Hippocampal formation (tissue), 2 donors: ENCODE data around the gene RNASE11.
A peak's percentile ranks its signal among the peaks of the same experiment; 100 is the strongest.
"Not testable (repeated sequence)": the region's sequence is repeated elsewhere in the genome, so short reads cannot be mapped to it uniquely, and the experiment has no call there.

ENCODE experiments used
- DNase-seq, 2 donors: peaks; one replicate each; lab custom pipeline; 2025; lab: John Stamatoyannopoulos, UW

RNASE11 gene

DNA sequence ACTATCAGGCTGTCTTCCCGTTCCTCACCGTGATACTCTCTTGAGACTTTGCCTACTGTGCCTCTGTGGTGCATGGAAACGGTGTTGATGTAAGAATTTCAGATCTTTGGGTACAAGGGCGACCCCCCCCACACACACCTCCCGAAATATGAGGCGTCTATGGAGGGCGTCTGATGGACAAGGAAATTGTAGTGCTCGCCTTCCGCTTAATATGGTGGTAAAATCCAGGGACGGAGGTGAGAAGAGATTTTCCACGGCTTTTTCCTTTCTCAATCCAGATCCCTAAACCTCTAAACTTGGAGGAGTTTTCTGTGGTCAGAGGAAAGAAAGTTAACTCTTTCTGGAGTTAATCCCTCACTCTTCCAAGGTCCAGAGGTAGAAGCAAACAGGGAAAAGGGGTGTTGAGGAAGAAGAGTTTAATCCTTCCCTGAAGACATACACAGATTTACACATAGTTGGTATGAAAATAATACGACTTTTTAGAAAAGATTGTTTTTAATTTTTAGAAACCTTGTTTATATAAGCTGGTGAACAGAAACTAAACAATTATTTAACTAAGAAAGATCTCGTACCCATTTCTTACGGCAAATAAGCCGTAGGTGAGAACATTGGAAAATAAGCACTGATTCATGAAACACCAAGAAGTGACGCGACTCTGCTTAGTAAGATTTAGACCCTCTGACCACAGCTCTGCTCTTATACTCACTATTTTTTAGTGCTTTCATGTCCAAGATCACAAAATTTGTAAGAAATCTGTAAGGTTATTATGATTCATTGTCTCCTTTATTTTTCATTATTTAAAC, 26.4 kb upstream of the RNASE11 start:
- peak in 1 of 2 donors; percentile 53 for DNase-seq

DNA sequence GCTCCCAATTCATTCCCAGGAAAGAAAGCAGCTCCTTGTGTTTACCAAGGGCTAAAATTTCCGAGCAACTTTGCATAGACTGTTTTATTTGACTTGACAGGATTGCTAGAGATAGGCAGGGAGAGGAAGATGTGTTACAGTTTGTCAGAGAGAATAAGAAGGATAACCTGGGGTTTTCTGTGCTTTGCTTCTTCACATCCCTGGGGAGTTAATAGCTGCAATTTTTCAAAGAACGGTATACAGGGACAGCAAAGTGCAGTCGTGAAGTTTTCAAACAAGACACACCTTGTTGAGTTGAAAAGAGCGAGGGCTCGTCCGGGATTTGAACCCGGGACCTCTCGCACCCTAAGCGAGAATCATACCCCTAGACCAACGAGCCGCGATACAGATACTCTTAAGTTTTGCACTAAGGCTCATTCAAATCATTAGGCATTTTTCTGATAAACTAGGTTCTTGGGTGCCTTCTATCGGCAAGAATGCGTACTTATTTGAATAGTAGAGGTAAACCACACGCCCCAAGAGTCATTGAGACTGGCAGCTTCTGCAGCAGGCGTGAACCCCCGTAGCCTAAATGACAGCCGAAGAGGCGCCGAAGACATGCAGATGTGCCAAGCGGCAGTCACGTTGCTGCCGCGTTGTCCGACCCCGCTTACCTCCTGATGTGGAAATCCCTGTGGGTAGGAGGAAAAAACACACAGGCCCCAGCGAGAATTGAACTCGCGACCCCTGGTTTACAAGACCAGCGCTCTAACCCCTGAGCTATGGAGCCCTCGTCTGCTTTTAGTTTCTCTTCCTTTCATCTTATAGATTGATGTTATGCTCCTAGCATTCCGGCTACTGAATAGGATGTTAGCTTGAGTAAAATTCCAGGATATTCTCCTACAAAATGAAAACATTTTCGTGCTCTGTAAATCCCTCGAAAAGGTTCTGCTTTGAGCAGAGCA, 25.6 kb upstream of the RNASE11 start:
- DNase-seq, result peak; percentile 84 to 88

DNA sequence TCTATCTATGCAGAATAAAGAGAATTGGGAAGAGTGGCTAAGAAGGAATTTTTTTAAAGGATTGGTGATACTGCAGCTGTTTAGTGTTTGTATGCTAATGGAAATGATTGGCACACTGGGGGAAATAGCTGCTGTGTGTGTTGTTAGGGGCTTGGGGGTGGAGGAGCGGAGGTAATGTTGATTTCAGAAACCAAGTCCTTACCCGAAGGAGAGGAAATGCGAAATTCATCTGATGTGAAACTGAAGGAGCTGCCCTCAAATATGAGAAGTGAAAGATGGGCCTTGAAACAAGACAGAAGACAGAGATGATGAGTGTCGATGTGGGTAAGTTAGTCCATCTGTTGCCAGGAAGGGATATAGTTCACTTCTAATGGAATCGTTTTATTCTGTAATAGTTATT, 24.6 kb upstream of the RNASE11 start:
- DNase-seq, result no peak

DNA sequence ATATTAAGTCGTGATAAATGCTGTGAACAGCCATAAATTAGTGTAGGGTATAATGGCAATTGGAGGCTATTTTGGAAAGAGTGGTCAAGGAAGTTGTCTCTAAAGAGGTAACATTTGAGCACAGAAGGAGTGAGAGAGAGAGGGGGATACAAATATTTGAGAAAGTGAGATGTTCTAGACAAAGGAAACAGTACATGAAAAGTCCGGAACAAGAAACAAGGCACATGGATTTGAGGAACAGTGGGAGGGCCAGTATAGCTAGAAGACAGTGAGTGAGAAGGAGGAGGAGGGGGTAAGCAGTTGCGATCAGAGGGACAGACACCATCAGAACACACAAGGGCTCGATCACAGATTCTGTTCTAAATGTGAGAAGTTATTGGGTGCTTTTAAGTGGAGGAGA, 23.5 kb upstream of the RNASE11 start:
- DNase-seq, result no peak

DNA sequence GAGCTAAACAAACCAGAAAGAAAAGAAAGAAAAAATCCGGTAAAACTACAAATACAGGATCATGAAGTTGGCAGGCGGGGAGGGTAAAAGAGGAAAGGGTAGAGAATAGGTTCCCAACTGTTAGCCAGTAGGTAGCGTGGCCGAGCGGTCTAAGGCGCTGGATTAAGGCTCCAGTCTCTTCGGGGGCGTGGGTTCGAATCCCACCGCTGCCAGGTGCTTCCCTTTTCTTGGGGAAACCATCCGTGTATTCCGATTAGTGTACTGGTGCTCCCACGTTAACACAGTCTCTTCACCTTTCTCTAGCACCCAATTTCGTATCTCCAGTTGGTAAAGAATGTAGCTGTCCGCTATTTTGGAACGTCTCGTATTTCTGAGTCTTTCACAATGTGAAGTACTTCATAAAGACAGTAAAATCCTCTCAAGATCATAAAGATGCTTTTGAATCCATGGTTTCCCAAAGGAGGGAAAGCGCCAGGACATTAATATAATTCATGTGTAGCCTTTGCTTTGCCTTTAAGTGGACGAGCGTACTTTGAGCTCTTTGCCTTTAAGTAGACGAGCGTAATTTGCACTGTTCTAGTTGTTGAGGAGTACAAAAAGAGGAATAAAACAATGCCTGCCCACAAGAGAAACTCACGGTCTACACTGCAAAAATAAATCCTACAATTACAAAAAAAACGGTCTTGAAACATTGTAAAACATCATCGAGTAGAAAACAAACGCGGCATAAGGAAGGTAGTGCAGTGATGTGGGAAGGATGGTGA, 22.4 kb upstream of the RNASE11 start:
- peak; percentile 63 to 68 for DNase-seq

DNA sequence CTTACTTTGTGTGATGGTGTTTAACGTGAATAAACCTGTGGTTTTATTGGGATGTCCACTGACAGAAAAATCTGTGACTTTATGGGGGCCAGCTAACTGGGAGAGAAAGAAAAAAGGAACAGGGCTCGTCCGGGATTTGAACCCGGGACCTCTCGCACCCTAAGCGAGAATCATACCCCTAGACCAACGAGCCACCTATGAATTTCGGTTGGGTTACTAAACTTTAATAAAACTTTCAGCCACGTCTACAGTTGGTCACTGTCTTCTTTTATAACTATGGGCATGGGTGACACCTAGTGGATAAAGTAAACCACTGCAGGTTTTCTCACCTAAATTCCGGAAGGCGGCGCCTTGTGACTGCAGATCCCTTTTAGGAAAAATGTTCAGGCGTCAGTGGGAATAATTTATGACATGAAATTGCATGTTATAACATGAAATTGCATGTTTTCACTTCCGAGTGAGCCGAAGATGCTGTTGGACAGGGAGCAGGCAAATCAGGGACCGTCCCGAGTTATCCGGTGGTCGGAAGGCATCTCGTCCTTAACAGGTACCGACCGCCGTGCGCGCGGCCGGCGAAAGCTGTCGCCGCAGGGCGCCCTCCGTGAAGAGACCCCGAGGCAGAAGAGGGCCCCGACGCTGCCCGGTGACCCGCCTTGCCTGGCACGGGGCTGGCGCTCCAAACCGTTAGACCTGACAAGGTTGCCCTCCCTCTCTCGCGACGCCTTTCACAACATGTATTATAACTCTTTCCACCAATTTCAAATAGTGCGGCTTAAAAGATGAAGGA, 21.6 kb upstream of the RNASE11 start:
- peak; percentile 54 to 90 for DNase-seq

DNA sequence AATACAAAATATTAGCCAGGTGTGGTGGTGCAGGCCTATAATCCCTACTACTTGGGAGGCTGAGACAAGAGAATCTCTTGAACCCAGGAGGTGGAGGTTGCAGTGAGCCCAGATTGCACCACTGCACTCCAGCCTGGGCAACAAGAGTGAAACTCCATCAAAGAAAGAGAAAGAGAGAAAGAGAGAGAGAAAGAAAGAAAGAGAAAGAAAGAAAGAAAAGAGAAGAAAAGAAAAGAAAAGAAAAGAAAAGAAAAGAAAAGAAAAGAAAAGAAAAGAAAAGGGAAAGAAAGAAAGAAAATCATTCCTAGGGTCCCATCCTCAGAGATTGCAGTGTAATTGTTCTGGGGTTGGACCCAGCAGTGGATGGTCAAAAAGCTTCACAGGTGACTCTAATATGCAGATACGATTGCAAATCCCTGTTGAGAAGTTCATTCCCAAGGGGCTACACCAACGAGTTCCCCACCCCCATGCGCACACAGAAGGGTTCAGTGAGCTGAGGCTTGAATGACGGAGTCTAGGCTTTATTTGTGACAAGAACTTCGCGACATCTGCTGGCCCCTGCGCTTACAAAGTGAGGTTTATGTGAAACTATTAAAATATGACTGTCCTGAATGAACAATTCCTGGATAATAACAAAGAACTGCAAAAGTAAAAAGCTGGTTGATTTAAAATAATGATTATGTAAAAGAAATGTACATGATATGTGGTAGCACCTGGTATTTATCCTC, 20.7 kb upstream of the RNASE11 start:
- DNase-seq, result no peak

DNA sequence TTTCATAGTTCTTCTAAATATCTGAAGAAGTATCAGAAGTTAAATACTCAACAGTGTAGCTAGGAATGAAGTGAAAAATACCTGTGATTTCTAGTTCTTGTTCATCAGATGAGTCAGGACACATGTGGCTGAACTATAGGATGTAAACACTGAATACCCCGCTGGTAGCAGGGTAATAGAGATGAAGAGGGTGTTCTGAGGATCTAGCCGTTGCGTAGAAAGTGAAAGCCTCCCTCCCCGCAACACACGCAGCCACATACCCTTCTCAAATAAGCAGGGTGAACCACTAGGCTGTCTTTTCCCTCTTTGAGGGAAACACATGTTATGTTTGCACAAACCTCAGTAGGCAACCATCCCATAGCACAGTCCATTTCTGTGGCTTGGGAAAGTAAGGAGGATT, 19.8 kb upstream of the RNASE11 start:
- no peak for DNase-seq

DNA sequence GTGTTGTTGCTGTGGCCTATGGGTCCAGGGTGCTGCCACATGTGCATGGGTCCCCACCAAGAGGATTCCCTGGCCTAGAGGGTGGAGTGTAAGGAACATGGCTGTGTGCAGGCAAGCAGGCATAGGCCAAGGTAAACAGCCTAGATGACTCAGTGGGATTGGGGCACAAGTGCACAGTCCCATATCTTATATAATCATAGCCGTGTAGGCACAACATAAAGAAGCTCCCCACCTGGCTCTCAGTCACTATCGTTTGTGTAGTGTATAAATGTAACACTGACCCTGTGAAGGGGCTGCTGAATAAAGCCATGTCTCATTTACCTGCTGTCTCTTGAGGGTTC, 19.1 kb upstream of the RNASE11 start:
- no peak for DNase-seq

DNA sequence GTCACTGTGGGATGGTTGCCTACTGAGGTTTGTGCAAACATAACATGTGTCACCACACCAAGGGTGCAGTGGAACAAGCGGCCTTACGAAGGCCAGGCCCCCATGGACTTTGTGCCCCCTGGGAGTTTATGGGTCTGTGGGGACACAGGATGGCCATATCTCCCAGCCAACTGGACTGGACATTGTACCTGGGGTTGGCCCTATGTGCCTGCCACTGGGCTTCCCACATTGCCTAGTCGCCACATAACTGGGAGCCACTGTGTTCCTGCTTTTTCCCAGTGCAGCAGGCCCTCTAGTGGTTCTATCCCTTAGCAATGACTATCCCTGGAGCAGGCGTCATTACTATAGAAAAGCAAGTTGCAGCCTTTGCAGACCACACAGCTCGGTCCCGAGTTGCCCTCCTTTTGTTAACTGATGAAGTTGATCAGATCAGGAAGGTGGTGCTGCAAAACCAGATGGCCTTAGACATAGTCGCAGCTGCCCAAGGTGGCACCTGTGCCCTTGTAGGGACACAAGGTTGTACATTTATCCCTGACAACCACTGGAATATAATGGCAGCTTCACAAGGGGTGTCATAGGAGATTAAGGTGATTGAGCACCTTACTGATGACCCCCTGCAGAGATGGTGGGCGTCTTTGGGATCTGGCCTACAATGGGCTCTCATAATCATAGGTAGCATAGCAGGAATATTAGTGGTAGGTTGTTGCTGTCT, 18.5 kb upstream of the RNASE11 start:
- peak; percentile 2 to 8 for DNase-seq

DNA sequence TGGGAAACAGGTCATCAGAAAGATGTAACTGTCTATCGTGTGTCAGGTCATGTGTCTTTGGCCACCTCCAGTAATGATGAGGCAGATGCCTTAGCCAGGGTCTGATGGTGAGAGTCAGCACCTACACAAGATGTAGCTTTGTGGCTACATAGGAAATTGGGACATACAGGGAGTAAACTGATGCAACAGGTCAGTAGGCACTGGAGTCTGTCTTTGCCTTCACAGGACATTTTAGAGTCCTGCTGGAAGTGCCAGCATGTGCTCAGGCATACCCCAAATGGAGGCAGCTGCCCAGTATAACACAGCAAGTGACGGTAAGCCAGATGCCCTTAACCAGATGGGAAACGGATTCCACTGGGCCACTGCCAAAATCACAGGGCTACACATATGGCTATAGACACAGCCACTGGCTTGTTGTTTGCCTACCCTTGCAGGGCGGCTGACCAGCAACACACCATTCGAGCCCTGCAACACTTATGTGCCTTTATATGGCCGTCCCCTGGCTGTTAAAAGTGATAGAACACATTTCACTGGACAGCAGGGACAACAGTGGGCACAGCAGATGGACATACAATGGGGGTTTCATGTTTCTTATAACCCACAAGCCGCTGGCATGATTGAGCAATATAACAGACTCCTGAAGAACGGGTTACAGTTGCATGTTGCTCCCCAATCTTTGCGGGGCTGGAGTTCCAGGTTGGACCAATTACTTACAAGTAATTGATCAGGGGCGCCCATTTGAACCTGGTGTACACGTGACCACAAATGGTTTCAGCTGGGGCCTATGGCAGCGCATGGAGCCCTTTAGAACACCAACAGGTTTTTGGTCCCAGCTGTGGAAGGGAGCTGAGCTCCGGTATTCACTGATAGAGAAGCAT, 16.3 kb upstream of the RNASE11 start:
- no peak for DNase-seq

DNA sequence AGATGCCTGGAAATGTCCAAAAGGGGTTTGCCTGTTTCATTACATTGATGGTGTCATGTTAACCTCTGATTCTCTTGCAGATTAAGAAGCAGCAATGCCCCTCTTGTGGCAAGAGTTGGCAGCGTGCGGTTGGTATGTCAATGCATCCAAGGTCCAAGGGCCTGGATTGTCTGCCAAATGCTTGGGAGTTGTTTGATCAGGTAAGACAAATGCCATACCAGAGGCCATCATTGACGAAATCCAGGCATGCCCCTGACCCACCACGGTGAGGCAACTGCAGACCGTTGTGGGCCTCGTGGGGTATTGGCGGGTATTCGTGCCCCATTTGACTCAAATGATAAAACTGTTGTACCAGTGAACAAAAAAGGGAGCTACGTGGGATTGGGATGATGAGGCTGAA, 14.8 kb upstream of the RNASE11 start:
- no peak for DNase-seq

DNA sequence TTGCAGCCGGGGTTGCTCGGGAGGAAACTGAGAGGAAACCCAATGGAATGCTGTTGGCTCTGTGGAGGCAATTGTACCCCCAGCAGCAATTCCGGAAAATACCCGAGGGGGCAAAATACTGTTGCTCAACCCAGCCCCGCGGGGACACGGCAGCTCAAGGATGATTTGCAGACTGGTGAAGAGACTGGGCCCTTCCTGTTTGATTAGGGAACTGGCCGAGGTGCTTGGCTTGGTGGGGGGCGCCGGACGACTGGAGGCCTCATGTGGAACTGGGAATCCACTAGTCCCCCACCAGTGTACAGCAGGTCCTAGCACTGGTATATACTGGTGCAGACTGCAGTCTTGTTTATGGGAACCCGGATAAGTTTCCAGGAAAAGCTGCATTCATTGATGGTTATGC, 13.7 kb upstream of the RNASE11 start:
- DNase-seq, result no peak

DNA sequence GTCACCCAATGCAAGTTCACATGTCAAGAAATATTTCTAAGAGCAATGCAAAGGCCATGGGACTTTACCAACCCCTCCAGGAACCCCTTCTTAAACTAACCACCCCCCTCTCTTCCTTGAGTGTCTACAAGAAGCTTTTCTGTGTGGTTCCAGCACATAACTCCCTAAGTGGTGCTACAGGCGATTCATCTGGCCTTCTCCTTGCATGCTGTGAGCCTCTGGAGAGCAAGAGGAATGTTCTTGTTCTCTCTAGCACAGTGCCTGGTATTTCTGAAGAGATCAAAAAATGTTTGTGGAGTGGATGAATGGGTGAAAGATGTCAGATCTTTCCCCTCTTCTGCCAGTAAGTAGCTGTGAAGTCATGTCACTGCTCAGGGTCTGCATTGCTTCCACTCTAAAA, 9.3 kb upstream of the RNASE11 start:
- no peak for DNase-seq

DNA sequence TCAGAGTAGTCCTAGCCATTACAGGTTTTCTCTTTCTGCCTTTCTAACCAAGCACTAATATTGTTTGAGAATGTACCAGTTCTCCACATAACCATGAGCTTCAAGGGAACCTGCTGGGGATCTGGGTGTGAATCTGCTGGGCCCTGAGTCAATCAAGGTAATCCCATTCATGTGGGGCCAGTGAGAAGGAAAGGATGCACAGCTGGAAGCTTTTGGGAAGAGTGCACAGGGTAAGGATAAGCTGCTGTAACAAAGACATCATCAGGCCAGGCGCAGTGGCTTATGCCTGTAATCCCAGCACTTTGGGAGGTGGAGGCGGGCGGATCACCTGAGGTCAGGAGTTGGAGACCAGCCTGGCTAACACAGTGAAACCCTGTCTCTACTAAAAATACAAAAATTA, 7.9 kb upstream of the RNASE11 start:
- DNase-seq, result not testable (repeated sequence)

DNA sequence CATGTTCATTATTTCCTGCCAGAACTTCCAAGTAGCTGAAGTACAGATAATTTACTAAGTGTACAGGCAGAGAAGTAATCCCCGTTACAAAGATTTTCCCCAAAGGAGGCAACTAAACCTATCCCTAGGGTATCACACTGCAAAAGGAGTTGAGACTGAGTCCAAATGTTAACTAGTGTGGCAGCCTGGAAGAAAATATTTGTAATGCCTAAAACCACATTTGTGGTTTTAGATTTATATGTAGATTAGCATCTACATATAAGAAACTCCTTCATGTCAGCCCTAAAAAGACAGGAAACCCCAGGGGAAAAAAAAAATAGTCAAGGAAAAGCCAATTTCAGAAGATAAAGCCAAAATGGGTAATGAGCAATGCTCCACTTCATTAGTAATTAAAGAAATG, 4.8 kb upstream of the RNASE11 start:
- no peak for DNase-seq

DNA sequence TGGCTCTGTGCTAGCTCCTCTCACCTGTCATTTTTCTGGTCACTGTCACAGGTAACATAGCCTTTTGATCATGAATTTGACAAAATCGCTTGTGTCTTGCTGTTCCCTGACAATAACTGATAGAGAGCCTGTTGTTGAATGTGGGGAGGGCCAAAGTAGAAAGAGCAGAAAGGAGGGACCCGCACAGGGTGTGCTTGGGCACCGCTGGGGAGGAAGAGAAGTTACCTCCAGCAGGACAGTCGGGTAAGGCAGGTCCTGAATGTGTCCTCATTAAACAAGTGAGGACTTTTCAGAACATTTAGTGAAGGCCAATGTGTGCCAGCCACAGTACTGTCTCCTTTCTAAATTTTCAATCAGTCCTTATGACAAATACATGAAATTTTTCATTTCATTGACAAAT, 3.4 kb upstream of the RNASE11 start, which contains the start of gene RNASE12:
Gene RNASE12, minus strand, starts transcription at position 142 of the 400 bp plus-strand sequence. CDS start 653 bp downstream, outside the sequence.
- no peak for DNase-seq

DNA sequence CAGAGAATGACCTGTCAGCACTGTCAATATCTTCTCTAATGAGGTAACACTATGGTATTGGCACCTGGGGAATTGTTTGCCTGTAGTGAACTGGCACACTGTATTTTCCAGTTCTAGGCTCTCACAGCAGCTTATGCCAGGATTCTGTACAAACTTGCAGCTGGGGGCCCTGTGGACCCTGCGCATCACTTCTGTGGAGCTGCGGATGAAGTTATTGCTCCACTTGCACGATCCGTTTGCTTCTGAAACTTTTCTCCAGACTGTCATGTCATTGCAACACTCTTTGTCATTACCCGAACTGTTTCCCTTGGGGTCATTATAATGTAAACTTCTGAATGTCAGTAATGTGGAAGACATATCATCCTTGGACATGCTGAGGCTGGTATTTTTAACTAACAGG, 3.9 kb downstream of the RNASE11 start:
- DNase-seq, result no peak

DNA sequence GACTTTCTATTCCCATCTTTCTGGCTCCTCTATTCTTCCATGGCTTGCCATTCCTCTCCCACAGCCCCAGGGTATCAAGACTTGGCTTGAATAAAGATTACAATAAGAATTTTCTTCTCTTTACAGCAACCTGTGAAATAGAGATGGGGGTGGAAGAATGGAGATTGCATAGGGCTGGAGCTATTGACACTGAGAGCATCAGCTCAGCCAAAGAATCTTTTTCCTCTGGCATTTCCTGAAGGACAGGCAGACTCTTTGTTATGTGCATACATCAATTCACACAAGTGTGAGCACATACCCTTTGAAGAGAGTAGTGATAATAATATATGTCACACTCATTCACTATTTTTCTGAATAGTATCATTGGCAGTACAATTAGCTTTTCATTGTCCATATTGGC, 4.7 kb downstream of the RNASE11 start:
- DNase-seq, result no peak
